GM23338 (cell line): ENCODE data around the gene SHANK1. TPM values are rescaled to one million over a fixed set of nuclear protein-coding genes. Genes with fewer than 3 reads are reported as not detected.

Experiments
- ATAC-seq: fragments of 200-7000 bp; cut with Tn5 transposase; 3 replicates; pipeline ENCODE4 v1.9.1; 2020
- DNase-seq: peaks from one replicate; pipeline ENCODE4 v3.0.0-alpha.2; 2015; ENCODE audit warnings: low spot score
- H2AFZ ChIP-seq: fragments of 200-600 bp; sonication (generic); 2 replicates; pipeline ENCODE4 v1.8.0; 2016; ENCODE audit warnings: antibody characterized with exemption, mild to moderate bottlenecking, moderate library complexity
- H3F3A ChIP-seq: fragments of 200-600 bp; sonication (generic); replicated peaks from 2 replicates; pipeline ENCODE4 v1.8.0; 2017; ENCODE audit warnings: antibody characterized with exemption, mixed run types, low read depth
- H3K27ac ChIP-seq: fragments of 200-600 bp; sonication (generic); 2 replicates; pipeline ENCODE4 v1.6.1; 2016; ENCODE audit warnings: low read depth
- H3K27me3 ChIP-seq: fragments of 200-600 bp; sonication (generic); 2 replicates; pipeline ENCODE4 v1.8.0; 2016; ENCODE audit warnings: mild to moderate bottlenecking, mixed run types, moderate library complexity; ENCODE audit not compliant: insufficient read depth
- H3K36me3 ChIP-seq: fragments of 200-600 bp; sonication (generic); 2 replicates; pipeline ENCODE4 v1.8.0; 2016; ENCODE audit warnings: mild to moderate bottlenecking; ENCODE audit not compliant: insufficient read depth
- H3K4me1 ChIP-seq: fragments of 200-600 bp; sonication (generic); 2 replicates; pipeline ENCODE4 v1.8.0; 2016; ENCODE audit warnings: mild to moderate bottlenecking, moderate library complexity; ENCODE audit not compliant: insufficient read depth
- H3K4me2 ChIP-seq: fragments of 200-600 bp; sonication (generic); 2 replicates; pipeline ENCODE4 v1.7.1; 2017; ENCODE audit warnings: mixed run types
- H3K4me3 ChIP-seq: fragments of 200-600 bp; sonication (generic); 2 replicates; pipeline ENCODE4 v1.6.1; 2016; ENCODE audit warnings: mixed run types
- H3K79me2 ChIP-seq: fragments of 200-600 bp; sonication (generic); replicated peaks from 2 replicates; pipeline ENCODE4 v1.8.0; 2017; ENCODE audit warnings: mild to moderate bottlenecking; ENCODE audit not compliant: insufficient read depth
- H3K9me2 ChIP-seq: fragments of 200-600 bp; sonication (generic); 2 replicates; pipeline ENCODE4 v1.8.0; 2017; ENCODE audit not compliant: insufficient read depth
- H4K20me1 ChIP-seq: fragments of 200-600 bp; sonication (generic); replicated peaks from 2 replicates; pipeline ENCODE4 v1.8.0; 2017; ENCODE audit warnings: mild to moderate bottlenecking; ENCODE audit not compliant: insufficient read depth
- H3K27ac Mint-ChIP-seq: 2 replicates; pipeline ENCODE4 v1.8.0; 2020; ENCODE audit warnings: inconsistent platforms, mild to moderate bottlenecking, moderate library complexity, mixed read lengths
- H3K27me3 Mint-ChIP-seq: 3 replicates; pipeline ENCODE4 v1.8.0; 2022; ENCODE audit warnings: low read depth, mild to moderate bottlenecking, moderate library complexity, mixed read lengths, inconsistent platforms; ENCODE audit not compliant: insufficient read depth, poor library complexity
- H3K36me3 Mint-ChIP-seq: 3 replicates; pipeline ENCODE4 v1.8.0; 2021; ENCODE audit warnings: low read depth, mild to moderate bottlenecking, inconsistent platforms, moderate library complexity, mixed read lengths
- H3K4me1 Mint-ChIP-seq: 3 replicates; pipeline ENCODE4 v1.8.0; 2020; ENCODE audit warnings: mild to moderate bottlenecking, inconsistent platforms, mixed read lengths
- H3K4me3 Mint-ChIP-seq: 3 replicates; pipeline ENCODE4 v1.8.0; 2021; ENCODE audit warnings: moderate library complexity, mild to moderate bottlenecking, inconsistent platforms, mixed read lengths
- H3K9me3 Mint-ChIP-seq: 3 replicates; pipeline ENCODE4 v1.8.0; 2020; ENCODE audit warnings: moderate library complexity, mild to moderate bottlenecking, inconsistent platforms, mixed read lengths
- CREB1 ChIP-seq: fragments of 250-450 bp; sonication (Bioruptor Pico); IDR thresholded peaks from 2 replicates; pipeline ENCODE4 v1.5.0; 2020; ENCODE audit warnings: low read depth, mild to moderate bottlenecking, moderate library complexity
- CTCF ChIP-seq, 2 experiments: fragments of 200-600 bp in 1 of 2; sonication (generic) in 1 of 2; conservative IDR thresholded peaks; 2 replicates each; pipeline versions ENCODE4 v1.5.1 to v1.6.1; 2016 to 2017; ENCODE audit warnings: antibody characterized with exemption in 2 of 2, low read depth in 2 of 2, mild to moderate bottlenecking in 2 of 2, moderate library complexity in 1 of 2
- ETS1 ChIP-seq: IDR thresholded peaks from 2 replicates; pipeline ENCODE4 v1.6.1; 2016; ENCODE audit warnings: antibody characterized with exemption
- EZH2 ChIP-seq: fragments of 200-600 bp; sonication (generic); IDR thresholded peaks from one replicate; pipeline ENCODE4 v1.8.0; 2017; ENCODE audit warnings: antibody characterized with exemption, mild to moderate bottlenecking, low read depth; ENCODE audit not compliant: unreplicated experiment
- EZH2phosphoT487 ChIP-seq: fragments of 200-600 bp; sonication (generic); IDR thresholded peaks from one replicate; pipeline ENCODE4 v1.8.1; 2018; ENCODE audit warnings: antibody characterized with exemption; ENCODE audit not compliant: unreplicated experiment
- JUNB ChIP-seq: IDR thresholded peaks from one replicate; pipeline ENCODE4 v1.6.1; 2016; ENCODE audit warnings: antibody characterized with exemption; ENCODE audit not compliant: unreplicated experiment
- NANOG ChIP-seq: IDR thresholded peaks from 2 replicates; pipeline ENCODE4 v1.6.1; 2016; ENCODE audit warnings: antibody characterized with exemption, borderline replicate concordance
- POLR2AphosphoS5 ChIP-seq: IDR thresholded peaks from 2 replicates; pipeline ENCODE4 v1.6.1; 2016; ENCODE audit warnings: antibody characterized with exemption, low read depth
- REST ChIP-seq: IDR thresholded peaks from one replicate; pipeline ENCODE4 v1.6.1; 2018; ENCODE audit warnings: antibody characterized with exemption; ENCODE audit not compliant: unreplicated experiment
- STAT1 ChIP-seq: IDR thresholded peaks from one replicate; pipeline ENCODE4 v1.6.1; 2016; ENCODE audit warnings: antibody characterized with exemption; ENCODE audit not compliant: unreplicated experiment
- ZNF114 ChIP-seq: fragments of 250-450 bp; sonication (Bioruptor Pico); IDR thresholded peaks from 2 replicates; pipeline ENCODE4 v1.5.0; 2020; ENCODE audit warnings: mild to moderate bottlenecking, moderate library complexity
- ZNF331 ChIP-seq: fragments of 250-450 bp; sonication (Bioruptor Pico); IDR thresholded peaks from 2 replicates; pipeline ENCODE4 v1.5.0; 2020; ENCODE audit warnings: low read depth, mild to moderate bottlenecking, moderate library complexity
- ZNF462 ChIP-seq: fragments of 250-450 bp; sonication (Bioruptor Pico); IDR thresholded peaks from 2 replicates; pipeline ENCODE4 v1.5.0; 2020; ENCODE audit warnings: mild to moderate bottlenecking, moderate library complexity
- polyA plus RNA-seq: library from polyadenylated mRNA; unstranded; fragments of >200 nt; fragmentation: Nextera tagmentation; extraction: Ambion mirVana; gene quantifications from 2 replicates; pipeline ENCODE4 v1.2.1, GENCODE V29; 2016
- total RNA-seq: library from RNA; depleted of rRNA; stranded (reverse); fragments of >200 nt; shearing (Covaris generic); gene quantifications from 2 replicates; pipeline ENCODE4 v1.2.3, GENCODE V29; 2014

Gene SHANK1
- total and polyA plus RNA-seq, 2 experiments from 2014 or later: 0.23 to 4.1 TPM

- H3K4me3 ChIP-seq: no peak overlapping the region
- ATAC-seq (no peak), DNase-seq (no peak)
- H3K36me3 ChIP-seq: peaks cover 8% of the 10 kb centered on the region; the same call in 1 of the 2 replicates
- H3K9me2 ChIP-seq: no peaks in the 10 kb centered on the region
- H3K4me2 ChIP-seq: no peak overlapping the region
- no peak overlapping the region for H2AFZ ChIP-seq
- peaks cover 9% of the 10 kb centered on the region; the same call in 1 of the 2 replicates for H3K4me1 ChIP-seq
- TF ChIP-seq CREB1 (no peak), ZNF462 (CRISPR knock-in tag) (no peak), REST (no peak), STAT1 (no peak), ZNF114 (CRISPR knock-in tag) (no peak), ETS1 (no peak), POLR2AphosphoS5 (no peak), NANOG (no peak), EZH2 (no peak), CTCF (conservative IDR thresholded peaks at IDR 0.05; ENCODE audit: low read depth in 2 of 2) (no peak), ZNF331 (CRISPR knock-in tag) (no peak), EZH2phosphoT487 (no peak), JUNB (no peak)
- no peaks in the 10 kb centered on the region for H4K20me1 ChIP-seq
- no peaks in the 10 kb centered on the region; the same call in 1 of the 2 replicates for H3F3A ChIP-seq
- Mint-ChIP-seq H3K9me3 (peaks cover 86% of the 10 kb centered on the region), H3K27ac (no peak overlapping the region), H3K4me3 (no peak overlapping the region), H3K27me3 (peaks cover 16% of the 10 kb centered on the region), H3K36me3 (peaks cover 47% of the 10 kb centered on the region), H3K4me1 (no peaks in the 10 kb centered on the region)
- H3K27me3 ChIP-seq: peaks cover 7% of the 10 kb centered on the region
- H3K27ac ChIP-seq: no peak overlapping the region
- no peaks in the 10 kb centered on the region for H3K79me2 ChIP-seq
These were observed 83.1 kb downstream of the SHANK1 start for GRCh38 chr19:50636317-50637085.
